GM23338 (cell line): ENCODE data around the gene PSMA8. TPM values are rescaled to one million over a fixed set of nuclear protein-coding genes. Genes with fewer than 3 reads are reported as not detected.

Experiments
- ATAC-seq: fragments of 200-7000 bp; cut with Tn5 transposase; 3 replicates; pipeline ENCODE4 v1.9.1; 2020
- DNase-seq: peaks from one replicate; pipeline ENCODE4 v3.0.0-alpha.2; 2015; ENCODE audit warnings: low spot score
- H2AFZ ChIP-seq: fragments of 200-600 bp; sonication (generic); 2 replicates; pipeline ENCODE4 v1.8.0; 2016; ENCODE audit warnings: antibody characterized with exemption, mild to moderate bottlenecking, moderate library complexity
- H3F3A ChIP-seq: fragments of 200-600 bp; sonication (generic); replicated peaks from 2 replicates; pipeline ENCODE4 v1.8.0; 2017; ENCODE audit warnings: antibody characterized with exemption, mixed run types, low read depth
- H3K27ac ChIP-seq: fragments of 200-600 bp; sonication (generic); 2 replicates; pipeline ENCODE4 v1.6.1; 2016; ENCODE audit warnings: low read depth
- H3K27me3 ChIP-seq: fragments of 200-600 bp; sonication (generic); 2 replicates; pipeline ENCODE4 v1.8.0; 2016; ENCODE audit warnings: mild to moderate bottlenecking, mixed run types, moderate library complexity; ENCODE audit not compliant: insufficient read depth
- H3K36me3 ChIP-seq: fragments of 200-600 bp; sonication (generic); 2 replicates; pipeline ENCODE4 v1.8.0; 2016; ENCODE audit warnings: mild to moderate bottlenecking; ENCODE audit not compliant: insufficient read depth
- H3K4me1 ChIP-seq: fragments of 200-600 bp; sonication (generic); 2 replicates; pipeline ENCODE4 v1.8.0; 2016; ENCODE audit warnings: mild to moderate bottlenecking, moderate library complexity; ENCODE audit not compliant: insufficient read depth
- H3K4me2 ChIP-seq: fragments of 200-600 bp; sonication (generic); 2 replicates; pipeline ENCODE4 v1.7.1; 2017; ENCODE audit warnings: mixed run types
- H3K4me3 ChIP-seq: fragments of 200-600 bp; sonication (generic); 2 replicates; pipeline ENCODE4 v1.6.1; 2016; ENCODE audit warnings: mixed run types
- H3K79me2 ChIP-seq: fragments of 200-600 bp; sonication (generic); replicated peaks from 2 replicates; pipeline ENCODE4 v1.8.0; 2017; ENCODE audit warnings: mild to moderate bottlenecking; ENCODE audit not compliant: insufficient read depth
- H3K9me2 ChIP-seq: fragments of 200-600 bp; sonication (generic); 2 replicates; pipeline ENCODE4 v1.8.0; 2017; ENCODE audit not compliant: insufficient read depth
- H4K20me1 ChIP-seq: fragments of 200-600 bp; sonication (generic); replicated peaks from 2 replicates; pipeline ENCODE4 v1.8.0; 2017; ENCODE audit warnings: mild to moderate bottlenecking; ENCODE audit not compliant: insufficient read depth
- H3K27ac Mint-ChIP-seq: 2 replicates; pipeline ENCODE4 v1.8.0; 2020; ENCODE audit warnings: inconsistent platforms, mild to moderate bottlenecking, moderate library complexity, mixed read lengths
- H3K27me3 Mint-ChIP-seq: 3 replicates; pipeline ENCODE4 v1.8.0; 2022; ENCODE audit warnings: low read depth, mild to moderate bottlenecking, moderate library complexity, mixed read lengths, inconsistent platforms; ENCODE audit not compliant: insufficient read depth, poor library complexity
- H3K36me3 Mint-ChIP-seq: 3 replicates; pipeline ENCODE4 v1.8.0; 2021; ENCODE audit warnings: low read depth, mild to moderate bottlenecking, inconsistent platforms, moderate library complexity, mixed read lengths
- H3K4me1 Mint-ChIP-seq: 3 replicates; pipeline ENCODE4 v1.8.0; 2020; ENCODE audit warnings: mild to moderate bottlenecking, inconsistent platforms, mixed read lengths
- H3K4me3 Mint-ChIP-seq: 3 replicates; pipeline ENCODE4 v1.8.0; 2021; ENCODE audit warnings: moderate library complexity, mild to moderate bottlenecking, inconsistent platforms, mixed read lengths
- H3K9me3 Mint-ChIP-seq: 3 replicates; pipeline ENCODE4 v1.8.0; 2020; ENCODE audit warnings: moderate library complexity, mild to moderate bottlenecking, inconsistent platforms, mixed read lengths
- CREB1 ChIP-seq: fragments of 250-450 bp; sonication (Bioruptor Pico); IDR thresholded peaks from 2 replicates; pipeline ENCODE4 v1.5.0; 2020; ENCODE audit warnings: low read depth, mild to moderate bottlenecking, moderate library complexity
- EZH2 ChIP-seq: fragments of 200-600 bp; sonication (generic); IDR thresholded peaks from one replicate; pipeline ENCODE4 v1.8.0; 2017; ENCODE audit warnings: antibody characterized with exemption, mild to moderate bottlenecking, low read depth; ENCODE audit not compliant: unreplicated experiment
- EZH2phosphoT487 ChIP-seq: fragments of 200-600 bp; sonication (generic); IDR thresholded peaks from one replicate; pipeline ENCODE4 v1.8.1; 2018; ENCODE audit warnings: antibody characterized with exemption; ENCODE audit not compliant: unreplicated experiment
- JUNB ChIP-seq: IDR thresholded peaks from one replicate; pipeline ENCODE4 v1.6.1; 2016; ENCODE audit warnings: antibody characterized with exemption; ENCODE audit not compliant: unreplicated experiment
- NANOG ChIP-seq: IDR thresholded peaks from 2 replicates; pipeline ENCODE4 v1.6.1; 2016; ENCODE audit warnings: antibody characterized with exemption, borderline replicate concordance
- POLR2AphosphoS5 ChIP-seq: IDR thresholded peaks from 2 replicates; pipeline ENCODE4 v1.6.1; 2016; ENCODE audit warnings: antibody characterized with exemption, low read depth
- REST ChIP-seq: IDR thresholded peaks from one replicate; pipeline ENCODE4 v1.6.1; 2018; ENCODE audit warnings: antibody characterized with exemption; ENCODE audit not compliant: unreplicated experiment
- STAT1 ChIP-seq: IDR thresholded peaks from one replicate; pipeline ENCODE4 v1.6.1; 2016; ENCODE audit warnings: antibody characterized with exemption; ENCODE audit not compliant: unreplicated experiment
- ZNF114 ChIP-seq: fragments of 250-450 bp; sonication (Bioruptor Pico); IDR thresholded peaks from 2 replicates; pipeline ENCODE4 v1.5.0; 2020; ENCODE audit warnings: mild to moderate bottlenecking, moderate library complexity
- ZNF331 ChIP-seq: fragments of 250-450 bp; sonication (Bioruptor Pico); IDR thresholded peaks from 2 replicates; pipeline ENCODE4 v1.5.0; 2020; ENCODE audit warnings: low read depth, mild to moderate bottlenecking, moderate library complexity
- ZNF462 ChIP-seq: fragments of 250-450 bp; sonication (Bioruptor Pico); IDR thresholded peaks from 2 replicates; pipeline ENCODE4 v1.5.0; 2020; ENCODE audit warnings: mild to moderate bottlenecking, moderate library complexity
- polyA plus RNA-seq: library from polyadenylated mRNA; unstranded; fragments of >200 nt; fragmentation: Nextera tagmentation; extraction: Ambion mirVana; gene quantifications from 2 replicates; pipeline ENCODE4 v1.2.1, GENCODE V29; 2016
- total RNA-seq: library from RNA; depleted of rRNA; stranded (reverse); fragments of >200 nt; shearing (Covaris generic); gene quantifications from 2 replicates; pipeline ENCODE4 v1.2.3, GENCODE V29; 2014
- TF ChIP-seq, protein P1 (sequence below): IDR thresholded peaks from 2 replicates; pipeline ENCODE4 v1.6.1; 2016; ENCODE audit warnings: antibody characterized with exemption

PSMA8 gene
- total and polyA plus RNA-seq, 2 experiments from 2014 or later, result not detected

- no peak for TF ChIP-seq EZH2phosphoT487
These were observed 47.7 kb downstream of the PSMA8 start (continued) for GRCh38 chr18:26181343-26181826.

GRCh38 chr18:26183395-26184112 is 49.9 kb downstream of the PSMA8 start:
- Histone ChIP-seq H3K4me1 (no peaks in the 10 kb centered on the region), H3F3A (no peaks in the 10 kb centered on the region), H3K4me3 (no peak overlapping the region), H3K27ac (no peak overlapping the region), H3K9me2 (no peaks in the 10 kb centered on the region), H3K4me2 (no peak overlapping the region), H3K27me3 (no peaks in the 10 kb centered on the region), H3K79me2 (no peaks in the 10 kb centered on the region), H3K36me3 (no peaks in the 10 kb centered on the region), H2AFZ (no peak overlapping the region), H4K20me1 (no peaks in the 10 kb centered on the region)
- no peak overlapping the region for H3K4me3 Mint-ChIP-seq
- ATAC-seq (no peak), DNase-seq (no peak)
- peaks cover 3% of the 10 kb centered on the region for H3K27me3 Mint-ChIP-seq
- H3K9me3 Mint-ChIP-seq, result no peaks in the 10 kb centered on the region
- no peaks in the 10 kb centered on the region for H3K36me3 Mint-ChIP-seq
- H3K4me1 Mint-ChIP-seq, result no peaks in the 10 kb centered on the region
- H3K27ac Mint-ChIP-seq, result no peak overlapping the region
- TF ChIP-seq POLR2AphosphoS5 (no peak), JUNB (no peak), ZNF462 (CRISPR knock-in tag) (no peak), EZH2phosphoT487 (no peak), NANOG (no peak), REST (no peak), STAT1 (no peak), EZH2 (no peak), ZNF114 (no peak), ZNF331 (no peak), CREB1 (CRISPR knock-in tag) (no peak)
- TF ChIP-seq, protein P1, sequence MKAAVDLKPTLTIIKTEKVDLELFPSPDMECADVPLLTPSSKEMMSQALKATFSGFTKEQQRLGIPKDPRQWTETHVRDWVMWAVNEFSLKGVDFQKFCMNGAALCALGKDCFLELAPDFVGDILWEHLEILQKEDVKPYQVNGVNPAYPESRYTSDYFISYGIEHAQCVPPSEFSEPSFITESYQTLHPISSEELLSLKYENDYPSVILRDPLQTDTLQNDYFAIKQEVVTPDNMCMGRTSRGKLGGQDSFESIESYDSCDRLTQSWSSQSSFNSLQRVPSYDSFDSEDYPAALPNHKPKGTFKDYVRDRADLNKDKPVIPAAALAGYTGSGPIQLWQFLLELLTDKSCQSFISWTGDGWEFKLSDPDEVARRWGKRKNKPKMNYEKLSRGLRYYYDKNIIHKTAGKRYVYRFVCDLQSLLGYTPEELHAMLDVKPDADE, result no peak
